Measurements from ENCODE around the gene TMEM204.

TMEM204 gene

GRCh38 chr16:1523581-1524245, 9.8 kb upstream of the TMEM204 start:
- no peak for DNase-seq

GRCh38 chr16:1524366-1524765, 9.1 kb upstream of the TMEM204 start:
- no peak for DNase-seq

GRCh38 chr16:1525871-1526607, 7.4 kb upstream of the TMEM204 start:
- peak in 1 of 5 experiments; percentile 25 for DNase-seq

- peak in 2 of 5 experiments; percentile 45 for DNase-seq
Observed at GRCh38 chr16:1526608-1527555, 6.6 kb upstream of the TMEM204 start.

GRCh38 chr16:1527836-1528811, 5.3 kb upstream of the TMEM204 start:
- no peak for DNase-seq

- DNase-seq, result no peak
Observed at GRCh38 chr16:1528921-1529537, 4.4 kb upstream of the TMEM204 start.

- DNase-seq, result no peak
Observed at GRCh38 chr16:1530349-1530882, 3.0 kb upstream of the TMEM204 start.

- DNase-seq, result no peak
Observed at GRCh38 chr16:1530883-1531637, 2.4 kb upstream of the TMEM204 start.

GRCh38 chr16:1531638-1531910, 1.9 kb upstream of the TMEM204 start:
- no peak for DNase-seq

- no peak for DNase-seq
Observed at GRCh38 chr16:1532081-1532760, 1.2 kb upstream of the TMEM204 start.

GRCh38 chr16:1532771-1533170, 695 bp upstream of the TMEM204 start:
- no peak for DNase-seq

- peak in 1 of 5 experiments; percentile 30 for DNase-seq
Observed at GRCh38 chr16:1534021-1535020, 855 bp downstream of the TMEM204 start.

- peak in 2 of 5 experiments; percentile 26 to 51 for DNase-seq
Observed at GRCh38 chr16:1535391-1536291, 2.2 kb downstream of the TMEM204 start.

- DNase-seq, result no peak
Observed at GRCh38 chr16:1536601-1537000, 3.1 kb downstream of the TMEM204 start.

- no peak for DNase-seq
Observed at GRCh38 chr16:1537138-1537577, 3.7 kb downstream of the TMEM204 start.

- DNase-seq, result peak in 2 of 5 experiments; percentile 48 to 66
Observed at GRCh38 chr16:1537763-1538289, 4.4 kb downstream of the TMEM204 start.

All from T-helper 2 cell (primary cell).